Neural progenitor cell (in vitro differentiated cells): Measurements from ENCODE around the gene IPO9. TPM values are rescaled to one million over a fixed set of nuclear protein-coding genes. Genes with fewer than 3 reads are reported as not detected.

ENCODE experiments used
- DNase-seq: peaks from one replicate; pipeline ENCODE4 v3.0.0-alpha.2; 2016; ENCODE audit warnings: low spot score
- H2AFZ ChIP-seq: fragments of 200-600 bp; sonication (generic); replicated peaks from 2 replicates; pipeline ENCODE4 v1.6.1; 2016; ENCODE audit warnings: antibody characterized with exemption
- H3F3A ChIP-seq: fragments of 200-600 bp; sonication (generic); 2 replicates; pipeline ENCODE4 v1.6.1; 2016; ENCODE audit warnings: antibody characterized with exemption, low read depth
- H3K27ac ChIP-seq: fragments of 200-600 bp; sonication (generic); 2 replicates; pipeline ENCODE4 v1.5.1; 2016; ENCODE audit warnings: mild to moderate bottlenecking
- H3K27me3 ChIP-seq: fragments of 200-600 bp; sonication (generic); 2 replicates; pipeline ENCODE4 v1.6.1; 2016; ENCODE audit warnings: mild to moderate bottlenecking, moderate library complexity
- H3K36me3 ChIP-seq: fragments of 200-600 bp; sonication (generic); 2 replicates; pipeline ENCODE4 v1.5.1; 2016
- H3K4me1 ChIP-seq: fragments of 200-600 bp; sonication (generic); 2 replicates; pipeline ENCODE4 v1.6.1; 2016; ENCODE audit warnings: mixed run types
- H3K4me2 ChIP-seq: fragments of 200-600 bp; sonication (generic); 2 replicates; pipeline ENCODE4 v1.6.1; 2016
- H3K4me3 ChIP-seq: fragments of 200-600 bp; sonication (generic); 2 replicates; pipeline ENCODE4 v1.5.1; 2016
- H3K79me2 ChIP-seq: fragments of 200-600 bp; sonication (generic); 2 replicates; pipeline ENCODE4 v1.6.1; 2016; ENCODE audit warnings: low read depth
- H3K9ac ChIP-seq: fragments of 200-600 bp; sonication (generic); 2 replicates; pipeline ENCODE4 v1.6.1; 2016
- H3K9me3 ChIP-seq: fragments of 200-600 bp; sonication (generic); 2 replicates; pipeline ENCODE4 v1.5.1; 2016; ENCODE audit warnings: low read depth
- H4K20me1 ChIP-seq: fragments of 200-600 bp; sonication (generic); 2 replicates; pipeline ENCODE4 v1.6.1; 2016; ENCODE audit warnings: low read depth
- H3K27ac Mint-ChIP-seq: 3 replicates; pipeline ENCODE4 v1.8.0; 2021; ENCODE audit warnings: mixed read lengths
- H3K27me3 Mint-ChIP-seq: 2 replicates; pipeline ENCODE4 v1.8.0; 2022; ENCODE audit warnings: low read depth, mild to moderate bottlenecking, inconsistent platforms, moderate library complexity, mixed read lengths; ENCODE audit not compliant: insufficient read depth
- H3K36me3 Mint-ChIP-seq: 3 replicates; pipeline ENCODE4 v1.8.0; 2021; ENCODE audit warnings: mixed read lengths
- H3K4me1 Mint-ChIP-seq: 3 replicates; pipeline ENCODE4 v1.8.0; 2021; ENCODE audit warnings: mixed read lengths
- H3K4me3 Mint-ChIP-seq: 3 replicates; pipeline ENCODE4 v1.8.0; 2021; ENCODE audit warnings: mild to moderate bottlenecking, moderate library complexity, mixed read lengths
- H3K9me3 Mint-ChIP-seq: 3 replicates; pipeline ENCODE4 v1.8.0; 2020; ENCODE audit warnings: mixed read lengths
- EZH2 ChIP-seq: fragments of 200-600 bp; sonication (generic); IDR thresholded peaks from 2 replicates; pipeline ENCODE4 v1.6.1; 2017; ENCODE audit warnings: antibody characterized with exemption, mild to moderate bottlenecking, moderate library complexity
- EZH2phosphoT487 ChIP-seq: fragments of 200-600 bp; sonication (generic); IDR thresholded peaks from 2 replicates; pipeline ENCODE4 v1.6.1; 2017; ENCODE audit warnings: antibody characterized with exemption
- total RNA-seq: library from RNA; depleted of rRNA; stranded (reverse); fragments of >200 nt; gene quantifications from 2 replicates; pipeline ENCODE4 v1.2.3, GENCODE V29; 2015; ENCODE audit warnings: low replicate concordance
- TF ChIP-seq, protein P1 (sequence below): fragments of 200-600 bp; sonication (generic); IDR thresholded peaks from 2 replicates; pipeline ENCODE4 v1.5.1; 2017; ENCODE audit warnings: antibody characterized with exemption, mild to moderate bottlenecking

The IPO9 gene
- total RNA-seq, 1 donor from 2014 or later, result 63.2 TPM

DNA sequence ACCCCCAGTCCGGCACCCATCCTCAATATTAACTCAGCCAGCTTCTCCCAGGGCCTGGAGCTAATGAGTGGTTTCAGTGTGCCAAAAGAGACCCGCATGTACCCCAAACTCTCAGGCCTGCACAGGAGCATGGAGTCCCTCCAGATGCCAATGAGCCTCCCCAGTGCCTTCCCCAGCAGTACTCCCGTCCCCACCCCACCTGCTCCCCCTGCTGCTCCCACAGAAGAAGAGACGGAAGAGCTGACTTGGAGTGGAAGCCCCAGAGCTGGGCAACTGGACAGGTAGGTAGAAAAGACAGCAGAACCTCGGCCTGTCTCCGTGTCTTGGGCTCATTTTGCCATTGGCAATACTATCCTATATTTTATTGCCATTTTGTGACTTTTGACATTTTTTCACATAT lies 45.4 kb upstream of the IPO9 start:
- no peaks in the 10 kb centered on the region for H3K9me3 ChIP-seq
- Mint-ChIP-seq H3K36me3 (peaks cover 60% of the 10 kb centered on the region), H3K27ac (peak overlapping the region; percentile 32), H3K9me3 (no peaks in the 10 kb centered on the region), H3K4me1 (peaks cover 7% of the 10 kb centered on the region), H3K4me3 (no peak overlapping the region), H3K27me3 (peaks cover 2% of the 10 kb centered on the region)
- no peak overlapping the region for H3K9ac ChIP-seq
- H3K79me2 ChIP-seq, result peaks cover 34% of the 10 kb centered on the region
- no peak overlapping the region for H3K4me3 ChIP-seq
- H2AFZ ChIP-seq, result no peak overlapping the region
- no peak overlapping the region for H3K27ac ChIP-seq
- no peak overlapping the region for H3K4me2 ChIP-seq
- no peaks in the 10 kb centered on the region for H4K20me1 ChIP-seq
- peaks cover 56% of the 10 kb centered on the region for H3K36me3 ChIP-seq
- peaks cover 6% of the 10 kb centered on the region for H3K4me1 ChIP-seq
- H3F3A ChIP-seq, result peaks cover 21% of the 10 kb centered on the region
- no peak for DNase-seq
- no peaks in the 10 kb centered on the region for H3K27me3 ChIP-seq
- no peak for TF ChIP-seq EZH2
- TF ChIP-seq, protein P1, sequence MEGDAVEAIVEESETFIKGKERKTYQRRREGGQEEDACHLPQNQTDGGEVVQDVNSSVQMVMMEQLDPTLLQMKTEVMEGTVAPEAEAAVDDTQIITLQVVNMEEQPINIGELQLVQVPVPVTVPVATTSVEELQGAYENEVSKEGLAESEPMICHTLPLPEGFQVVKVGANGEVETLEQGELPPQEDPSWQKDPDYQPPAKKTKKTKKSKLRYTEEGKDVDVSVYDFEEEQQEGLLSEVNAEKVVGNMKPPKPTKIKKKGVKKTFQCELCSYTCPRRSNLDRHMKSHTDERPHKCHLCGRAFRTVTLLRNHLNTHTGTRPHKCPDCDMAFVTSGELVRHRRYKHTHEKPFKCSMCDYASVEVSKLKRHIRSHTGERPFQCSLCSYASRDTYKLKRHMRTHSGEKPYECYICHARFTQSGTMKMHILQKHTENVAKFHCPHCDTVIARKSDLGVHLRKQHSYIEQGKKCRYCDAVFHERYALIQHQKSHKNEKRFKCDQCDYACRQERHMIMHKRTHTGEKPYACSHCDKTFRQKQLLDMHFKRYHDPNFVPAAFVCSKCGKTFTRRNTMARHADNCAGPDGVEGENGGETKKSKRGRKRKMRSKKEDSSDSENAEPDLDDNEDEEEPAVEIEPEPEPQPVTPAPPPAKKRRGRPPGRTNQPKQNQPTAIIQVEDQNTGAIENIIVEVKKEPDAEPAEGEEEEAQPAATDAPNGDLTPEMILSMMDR, result peak; percentile 21

DNA sequence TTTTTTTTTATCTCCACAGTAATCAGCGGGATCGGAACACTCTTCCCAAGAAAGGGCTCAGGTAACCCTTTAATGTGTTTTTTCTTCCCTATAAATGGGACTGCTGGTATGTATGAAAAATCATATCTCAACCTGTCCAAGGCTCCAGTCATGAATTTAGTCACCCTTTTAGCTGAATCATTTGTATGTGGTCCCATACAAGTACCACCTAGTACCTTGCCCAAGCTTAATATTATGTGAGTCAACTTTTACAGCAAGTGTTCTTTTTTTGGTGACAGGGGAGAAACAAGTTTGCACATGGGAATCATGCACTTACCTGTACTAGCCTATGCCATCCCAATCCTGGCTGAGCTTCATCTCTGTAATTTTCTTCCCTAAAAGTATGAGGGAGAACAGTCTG lies 43.7 kb upstream of the IPO9 start:
- peaks cover 37% of the 10 kb centered on the region for H3F3A ChIP-seq
- peaks cover 7% of the 10 kb centered on the region for H3K4me1 Mint-ChIP-seq

DNA sequence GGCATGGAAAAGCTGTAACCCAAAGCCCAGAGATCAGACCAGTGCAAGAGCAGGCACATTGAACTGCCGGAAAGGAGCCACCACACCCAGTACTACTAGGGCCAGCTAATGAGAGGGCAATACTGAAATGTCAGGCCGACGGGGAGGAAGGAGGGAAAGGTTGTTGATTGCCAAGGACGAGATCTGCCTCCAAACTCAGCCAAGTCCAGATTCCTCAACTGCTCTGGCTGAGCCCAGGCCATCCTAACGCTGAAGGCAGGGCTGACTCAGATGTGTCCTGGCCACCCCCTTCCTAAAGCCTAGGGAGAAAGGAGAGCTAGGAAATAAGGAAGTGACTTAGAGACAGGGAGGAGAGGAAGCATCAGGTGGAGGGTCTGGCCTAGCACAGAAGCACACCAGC lies 42.1 kb upstream of the IPO9 start:
- H4K20me1 ChIP-seq, result no peaks in the 10 kb centered on the region
- peaks cover 53% of the 10 kb centered on the region for H3F3A ChIP-seq
- H3K4me1 ChIP-seq, result no peaks in the 10 kb centered on the region
- H3K27me3 ChIP-seq, result no peaks in the 10 kb centered on the region
- peaks cover 37% of the 10 kb centered on the region for H3K36me3 ChIP-seq
- peak overlapping the region; percentile 57 for H3K27ac ChIP-seq
- H3K4me2 ChIP-seq, result no peak overlapping the region
- TF ChIP-seq, protein P1, result no peak
- no peak for TF ChIP-seq EZH2
- TF ChIP-seq EZH2phosphoT487, result no peak
- H3K4me3 ChIP-seq, result no peak overlapping the region
- H3K36me3 Mint-ChIP-seq, result peaks cover 66% of the 10 kb centered on the region
- H3K27me3 Mint-ChIP-seq, result peaks cover 2% of the 10 kb centered on the region
- H3K79me2 ChIP-seq, result peaks cover 12% of the 10 kb centered on the region
- no peak for DNase-seq
- H3K4me3 Mint-ChIP-seq, result no peak overlapping the region
- H3K4me1 Mint-ChIP-seq, result peaks cover 10% of the 10 kb centered on the region
- H3K27ac Mint-ChIP-seq, result peak overlapping the region; percentile 35
- no peaks in the 10 kb centered on the region for H3K9me3 ChIP-seq
- no peak overlapping the region for H2AFZ ChIP-seq
- H3K9me3 Mint-ChIP-seq, result no peaks in the 10 kb centered on the region
- H3K9ac ChIP-seq, result no peak overlapping the region

More for the DNA sequence above, 43.7 kb upstream of the IPO9 start:
- H3K4me2 ChIP-seq, result no peak overlapping the region
- Mint-ChIP-seq H3K27me3 (peaks cover 2% of the 10 kb centered on the region), H3K9me3 (no peaks in the 10 kb centered on the region), H3K36me3 (peaks cover 67% of the 10 kb centered on the region), H3K27ac (no peak overlapping the region), H3K4me3 (no peak overlapping the region)
- no peaks in the 10 kb centered on the region for H3K4me1 ChIP-seq
- peaks cover 17% of the 10 kb centered on the region for H3K79me2 ChIP-seq
- no peak overlapping the region for H3K4me3 ChIP-seq
- H3K36me3 ChIP-seq, result peaks cover 51% of the 10 kb centered on the region
- no peaks in the 10 kb centered on the region for H3K9me3 ChIP-seq
- DNase-seq, result no peak
- no peaks in the 10 kb centered on the region for H4K20me1 ChIP-seq
- no peak overlapping the region for H3K27ac ChIP-seq
- H2AFZ ChIP-seq, result no peak overlapping the region
- no peak overlapping the region for H3K9ac ChIP-seq
- no peaks in the 10 kb centered on the region for H3K27me3 ChIP-seq
- no peak for TF ChIP-seq EZH2phosphoT487
- TF ChIP-seq, protein P1, result no peak
- TF ChIP-seq EZH2, result no peak

DNA sequence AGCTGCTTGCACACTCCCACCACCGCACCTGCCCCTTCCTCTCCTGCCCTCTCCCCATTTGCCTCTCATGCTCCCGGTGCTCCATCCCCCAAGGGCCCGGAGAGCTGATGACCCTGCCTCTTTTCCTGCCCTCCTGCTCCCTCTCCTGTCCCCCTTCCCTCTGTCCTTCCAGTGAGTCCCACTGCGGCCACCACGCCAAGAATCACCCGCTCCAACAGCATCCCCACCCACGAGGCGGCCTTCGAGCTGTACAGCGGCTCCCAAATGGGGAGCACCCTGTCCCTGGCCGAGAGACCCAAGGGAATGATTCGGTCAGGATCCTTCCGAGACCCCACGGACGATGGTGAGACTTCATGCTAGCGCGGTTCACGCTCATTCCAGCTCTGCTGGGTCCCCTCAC lies 40.7 kb upstream of the IPO9 start:
- H3K27me3 Mint-ChIP-seq, result peaks cover 2% of the 10 kb centered on the region
- Histone ChIP-seq H3K4me2 (no peak overlapping the region), H3K9me3 (no peaks in the 10 kb centered on the region), H3K27ac (peak overlapping the region; percentile 86), H3K27me3 (no peaks in the 10 kb centered on the region), H3K4me3 (no peak overlapping the region), H3K79me2 (peaks cover 15% of the 10 kb centered on the region), H3F3A (peaks cover 67% of the 10 kb centered on the region), H3K9ac (no peak overlapping the region), H3K36me3 (peaks cover 37% of the 10 kb centered on the region), H4K20me1 (no peaks in the 10 kb centered on the region), H3K4me1 (no peaks in the 10 kb centered on the region), H2AFZ (no peak overlapping the region)
- no peak for DNase-seq
- no peak overlapping the region for H3K4me3 Mint-ChIP-seq
- no peak overlapping the region for H3K27ac Mint-ChIP-seq
- peaks cover 57% of the 10 kb centered on the region for H3K36me3 Mint-ChIP-seq
- no peaks in the 10 kb centered on the region for H3K9me3 Mint-ChIP-seq
- TF ChIP-seq EZH2phosphoT487 (no peak), EZH2 (no peak)
- TF ChIP-seq, protein P1, result no peak
- H3K4me1 Mint-ChIP-seq, result peaks cover 7% of the 10 kb centered on the region
